K562 (cell line): ENCODE measurements around the gene FGFRL1. TPM values are rescaled to one million over a fixed set of nuclear protein-coding genes. Genes with fewer than 3 reads are reported as not detected.
A peak's percentile ranks its signal among the peaks of the same experiment; 100 is the strongest.

Experiments used
- CBX5 ChIP-seq: IDR thresholded peaks from 2 replicates; pipeline ENCODE4 v1.6.1; 2014; ENCODE audit warnings: low read depth, borderline replicate concordance
- CREBBP ChIP-seq: IDR thresholded peaks from one replicate; pipeline ENCODE4 v1.6.1; 2012; ENCODE audit warnings: low read depth, mild to moderate bottlenecking, control low read depth, inconsistent platforms, low read length
- HMGXB4 ChIP-seq: sonication (generic); formaldehyde crosslinking; IDR thresholded peaks from 2 replicates; pipeline ENCODE4 v1.8.1; 2023; ENCODE audit warnings: mild to moderate bottlenecking, missing genetic modification reagents
- REST ChIP-seq, 2 experiments: fragments of 450-650 bp; formaldehyde crosslinking in 1 of 2; IDR thresholded peaks; 2 replicates each; pipeline versions ENCODE4 v1.4.0 to v1.6.1; 2014 to 2020; ENCODE audit warnings: mild to moderate bottlenecking in 2 of 2, borderline replicate concordance in 1 of 2, low read depth in 1 of 2
- RHOXF2B ChIP-seq: fragments of 250-450 bp; sonication (Bioruptor Pico); conservative IDR thresholded peaks from 2 replicates; pipeline ENCODE4 v1.5.1; 2021
- SETDB1 ChIP-seq: IDR thresholded peaks from one replicate; pipeline ENCODE4 v1.6.1; 2012; ENCODE audit warnings: low read length, control low read depth, inconsistent platforms
- TBL1XR1 ChIP-seq, 2 experiments: IDR thresholded peaks; 2 replicates each; pipeline ENCODE4 v1.6.1; 2012; ENCODE audit warnings: improper control_type of control experiment in 2 of 2, low read length in 2 of 2, mild to moderate bottlenecking in 1 of 2
- TOE1 ChIP-seq, 2 experiments: fragments of 450-650 bp in 1 of 2; sonication (generic) in 1 of 2; formaldehyde crosslinking in 1 of 2; IDR thresholded peaks; 2 replicates each; pipeline versions ENCODE4 v1.7.1 to v1.8.0; 2016 to 2022; ENCODE audit warnings: borderline replicate concordance in 2 of 2, mild to moderate bottlenecking in 2 of 2, antibody characterized with exemption in 1 of 2, inconsistent platforms in 1 of 2, low read depth in 1 of 2, missing genetic modification reagents in 1 of 2, moderate library complexity in 1 of 2
- ZNF175 ChIP-seq: fragments of 200-800 bp; sonication (Bioruptor generic); IDR thresholded peaks from 2 replicates; pipeline ENCODE4 v1.6.1; 2016; ENCODE audit warnings: low read depth, mild to moderate bottlenecking, missing genetic modification characterization, missing compliant biosample characterization
- ZNF764 ChIP-seq: fragments of 250-450 bp; sonication (Bioruptor Pico); IDR thresholded peaks from 2 replicates; pipeline ENCODE4 v1.4.0; 2020; ENCODE audit warnings: low read depth, mild to moderate bottlenecking, moderate library complexity
- ZNF830 ChIP-seq: fragments of 250-450 bp; sonication (Bioruptor Pico); IDR thresholded peaks from 2 replicates; pipeline ENCODE4 v1.5.0; 2021; ENCODE audit warnings: mild to moderate bottlenecking
- polyA plus RNA-seq, 8 experiments: library from polyadenylated mRNA; depleted of rRNA in 4 of 8; stranded (reverse) in 5 of 8; unstranded in 3 of 8; fragments of >200 nt; fragmentation: Nextera tagmentation in 2 of 8; fragmentation: Illumina TruSeq in 1 of 8; extraction: Ambion mirVana in 2 of 8; extraction: Trizol in 1 of 8; gene quantifications; 2 replicates each; pipeline versions ENCODE4 v1.2.1 to v1.2.3, GENCODE V29; 2011 to 2014; ENCODE audit warnings: inconsistent platforms in 1 of 8, missing spikeins in 1 of 8
- total RNA-seq, 7 experiments: library from RNA; depleted of rRNA in 6 of 7; stranded (reverse); fragments of >200 nt in 6 of 7; fragmentation: Illumina TruSeq in 2 of 7; extraction: Trizol in 2 of 7; gene quantifications; 2 replicates each; pipeline versions ENCODE4 v1.2.1 to v1.2.3, GENCODE V29; 2011 to 2021; ENCODE audit warnings: low replicate concordance in 1 of 7
- TF ChIP-seq, protein P1 (sequence below): fragments of 450-650 bp; formaldehyde crosslinking; IDR thresholded peaks from 2 replicates; pipeline ENCODE4 v1.4.0; 2020; ENCODE audit warnings: mild to moderate bottlenecking, moderate library complexity
- TF ChIP-seq, protein P2 (sequence below): fragments of 450-650 bp; formaldehyde crosslinking; IDR thresholded peaks from 2 replicates; pipeline ENCODE4 v1.4.0; 2020; ENCODE audit warnings: mild to moderate bottlenecking, mixed read lengths

FGFRL1 gene
- total and polyA plus RNA-seq, 9 of the 15 experiments (the other 6 are each of a cell fraction or from before 2014, with no cell fraction given), result 0.34 to 49.9 (median 14.6) TPM

- no peak for TF ChIP-seq CREBBP
- TF ChIP-seq HMGXB4 (CRISPR knock-in tag), result no peak
- TF ChIP-seq REST (IDR thresholded peaks at IDR 0.05; ENCODE audit: borderline replicate concordance), result no peak
- no peak for TF ChIP-seq REST (CRISPR knock-in tag; IDR thresholded peaks at IDR 0.05; ENCODE audit: low read depth)
- TF ChIP-seq, protein P1, sequence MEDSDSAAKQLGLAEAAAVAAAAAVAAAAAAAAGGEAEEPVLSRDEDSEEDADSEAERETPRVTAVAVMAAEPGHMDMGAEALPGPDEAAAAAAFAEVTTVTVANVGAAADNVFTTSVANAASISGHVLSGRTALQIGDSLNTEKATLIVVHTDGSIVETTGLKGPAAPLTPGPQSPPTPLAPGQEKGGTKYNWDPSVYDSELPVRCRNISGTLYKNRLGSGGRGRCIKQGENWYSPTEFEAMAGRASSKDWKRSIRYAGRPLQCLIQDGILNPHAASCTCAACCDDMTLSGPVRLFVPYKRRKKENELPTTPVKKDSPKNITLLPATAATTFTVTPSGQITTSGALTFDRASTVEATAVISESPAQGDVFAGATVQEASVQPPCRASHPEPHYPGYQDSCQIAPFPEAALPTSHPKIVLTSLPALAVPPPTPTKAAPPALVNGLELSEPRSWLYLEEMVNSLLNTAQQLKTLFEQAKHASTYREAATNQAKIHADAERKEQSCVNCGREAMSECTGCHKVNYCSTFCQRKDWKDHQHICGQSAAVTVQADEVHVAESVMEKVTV, result no peak
- peak; percentile 44; the same call in 1 of the 2 replicates for TF ChIP-seq ZNF830 (CRISPR knock-in tag)
- TF ChIP-seq ZNF175, result no peak
- TF ChIP-seq ZNF764 (CRISPR knock-in tag), result no peak
- TF ChIP-seq, protein P2, sequence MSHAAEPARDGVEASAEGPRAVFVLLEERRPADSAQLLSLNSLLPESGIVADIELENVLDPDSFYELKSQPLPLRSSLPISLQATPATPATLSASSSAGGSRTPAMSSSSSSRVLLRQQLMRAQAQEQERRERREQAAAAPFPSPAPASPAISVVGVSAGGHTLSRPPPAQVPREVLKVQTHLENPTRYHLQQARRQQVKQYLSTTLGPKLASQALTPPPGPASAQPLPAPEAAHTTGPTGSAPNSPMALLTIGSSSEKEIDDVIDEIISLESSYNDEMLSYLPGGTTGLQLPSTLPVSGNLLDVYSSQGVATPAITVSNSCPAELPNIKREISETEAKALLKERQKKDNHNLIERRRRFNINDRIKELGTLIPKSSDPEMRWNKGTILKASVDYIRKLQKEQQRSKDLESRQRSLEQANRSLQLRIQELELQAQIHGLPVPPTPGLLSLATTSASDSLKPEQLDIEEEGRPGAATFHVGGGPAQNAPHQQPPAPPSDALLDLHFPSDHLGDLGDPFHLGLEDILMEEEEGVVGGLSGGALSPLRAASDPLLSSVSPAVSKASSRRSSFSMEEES (CRISPR knock-in tag), result no peak
- TF ChIP-seq TBL1XR1 (IDR thresholded peaks at IDR 0.05; ENCODE audit: low read length in 2 of 2), result no peak
- TF ChIP-seq RHOXF2B (CRISPR knock-in tag), result no peak
- TF ChIP-seq TOE1 (IDR thresholded peaks at IDR 0.05; ENCODE audit: borderline replicate concordance), result no peak
- no peak for TF ChIP-seq TOE1 (CRISPR knock-in tag; IDR thresholded peaks at IDR 0.05; ENCODE audit: borderline replicate concordance, low read depth)
- no peak for TF ChIP-seq SETDB1
- TF ChIP-seq CBX5, result no peak
These were observed 918 bp upstream of the FGFRL1 start (continued) for GRCh38 chr4:1010395-1011021.
